ENCODE results near the gene KIAA1328.

KIAA1328 gene

GRCh38 chr18:37248281-37248680 is 419.4 kb downstream of the KIAA1328 start:
- no peak overlapping the region for H3K27ac ChIP-seq (ENCODE audit: low read length)
- peaks cover 4% of the 10 kb centered on the region for H3K4me1 ChIP-seq (ENCODE audit: control insufficient read depth, low read depth, low read length)

GRCh38 chr18:37249171-37249886 is 420.4 kb downstream of the KIAA1328 start:
- no peak overlapping the region for H3K9ac ChIP-seq (ENCODE audit: low read length)
- no peak overlapping the region for H3K27ac ChIP-seq (ENCODE audit: low read length)
- no peaks in the 10 kb centered on the region for H3K36me3 ChIP-seq (ENCODE audit: control insufficient read depth, low read depth, low read length)
- H3K27me3 ChIP-seq (ENCODE audit: control insufficient read depth, insufficient read depth, low read length) = peaks cover 25% of the 10 kb centered on the region
- H3K4me1 ChIP-seq (ENCODE audit: control insufficient read depth, low read depth, low read length) = peaks cover 4% of the 10 kb centered on the region
- H3K4me3 ChIP-seq (ENCODE audit: low read length) = no peak overlapping the region
- no peaks in the 10 kb centered on the region for H3K9me3 ChIP-seq (ENCODE audit: control insufficient read depth, low read depth, low read length)

More at GRCh38 chr18:37248281-37248680, 419.4 kb downstream of the KIAA1328 start:
- Histone ChIP-seq H3K36me3 (ENCODE audit: control insufficient read depth, low read depth, low read length) (no peaks in the 10 kb centered on the region), H3K4me3 (ENCODE audit: low read length) (no peak overlapping the region), H3K27me3 (ENCODE audit: control insufficient read depth, insufficient read depth, low read length) (peaks cover 31% of the 10 kb centered on the region), H3K9ac (ENCODE audit: low read length) (no peak overlapping the region), H3K9me3 (ENCODE audit: control insufficient read depth, low read depth, low read length) (no peaks in the 10 kb centered on the region)

- Histone ChIP-seq H3K4me3 (ENCODE audit: low read length) (no peak overlapping the region), H3K27ac (ENCODE audit: low read length) (no peak overlapping the region), H3K36me3 (ENCODE audit: control insufficient read depth, low read depth, low read length) (no peaks in the 10 kb centered on the region), H3K9ac (ENCODE audit: low read length) (no peak overlapping the region), H3K9me3 (ENCODE audit: control insufficient read depth, low read depth, low read length) (no peaks in the 10 kb centered on the region), H3K27me3 (ENCODE audit: control insufficient read depth, insufficient read depth, low read length) (peaks cover 25% of the 10 kb centered on the region), H3K4me1 (ENCODE audit: control insufficient read depth, low read depth, low read length) (peaks cover 4% of the 10 kb centered on the region)
These were observed 421.1 kb downstream of the KIAA1328 start for GRCh38 chr18:37249895-37250618.

GRCh38 chr18:37251679-37252078 is 422.8 kb downstream of the KIAA1328 start:
- no peak overlapping the region for H3K9ac ChIP-seq (ENCODE audit: low read length)
- no peak overlapping the region for H3K27ac ChIP-seq (ENCODE audit: low read length)
- H3K4me3 ChIP-seq (ENCODE audit: low read length) = no peak overlapping the region
- no peaks in the 10 kb centered on the region for H3K9me3 ChIP-seq (ENCODE audit: control insufficient read depth, low read depth, low read length)
- peaks cover 4% of the 10 kb centered on the region for H3K4me1 ChIP-seq (ENCODE audit: control insufficient read depth, low read depth, low read length)
- H3K27me3 ChIP-seq (ENCODE audit: control insufficient read depth, insufficient read depth, low read length) = peaks cover 35% of the 10 kb centered on the region
- H3K36me3 ChIP-seq (ENCODE audit: control insufficient read depth, low read depth, low read length) = no peaks in the 10 kb centered on the region

GRCh38 chr18:37252342-37252741 is 423.4 kb downstream of the KIAA1328 start:
- H3K4me3 ChIP-seq (ENCODE audit: low read length) = no peak overlapping the region
- H3K27ac ChIP-seq (ENCODE audit: low read length) = no peak overlapping the region
- H3K9me3 ChIP-seq (ENCODE audit: control insufficient read depth, low read depth, low read length) = no peaks in the 10 kb centered on the region
- H3K4me1 ChIP-seq (ENCODE audit: control insufficient read depth, low read depth, low read length) = no peaks in the 10 kb centered on the region
- no peaks in the 10 kb centered on the region for H3K36me3 ChIP-seq (ENCODE audit: control insufficient read depth, low read depth, low read length)
- H3K27me3 ChIP-seq (ENCODE audit: control insufficient read depth, insufficient read depth, low read length) = peaks cover 38% of the 10 kb centered on the region
- no peak overlapping the region for H3K9ac ChIP-seq (ENCODE audit: low read length)

- Histone ChIP-seq H3K27ac (ENCODE audit: low read length) (no peak overlapping the region), H3K36me3 (ENCODE audit: control insufficient read depth, low read depth, low read length) (no peaks in the 10 kb centered on the region), H3K9me3 (ENCODE audit: control insufficient read depth, low read depth, low read length) (no peaks in the 10 kb centered on the region), H3K27me3 (ENCODE audit: control insufficient read depth, insufficient read depth, low read length) (peaks cover 42% of the 10 kb centered on the region), H3K4me1 (ENCODE audit: control insufficient read depth, low read depth, low read length) (no peaks in the 10 kb centered on the region), H3K9ac (ENCODE audit: low read length) (no peak overlapping the region), H3K4me3 (ENCODE audit: low read length) (peak overlapping the region; percentile 60)
These were observed 424.0 kb downstream of the KIAA1328 start for GRCh38 chr18:37252854-37253393.

GRCh38 chr18:37253394-37254235 is 424.7 kb downstream of the KIAA1328 start:
- Histone ChIP-seq H3K27ac (ENCODE audit: low read length) (no peak overlapping the region), H3K4me1 (ENCODE audit: control insufficient read depth, low read depth, low read length) (no peaks in the 10 kb centered on the region), H3K27me3 (ENCODE audit: control insufficient read depth, insufficient read depth, low read length) (peaks cover 42% of the 10 kb centered on the region), H3K9me3 (ENCODE audit: control insufficient read depth, low read depth, low read length) (no peaks in the 10 kb centered on the region), H3K9ac (ENCODE audit: low read length) (no peak overlapping the region), H3K4me3 (ENCODE audit: low read length) (peak overlapping the region; percentile 60), H3K36me3 (ENCODE audit: control insufficient read depth, low read depth, low read length) (no peaks in the 10 kb centered on the region)

GRCh38 chr18:37254236-37254754 is 425.4 kb downstream of the KIAA1328 start:
- H3K9me3 ChIP-seq (ENCODE audit: control insufficient read depth, low read depth, low read length) = no peaks in the 10 kb centered on the region
- H3K27me3 ChIP-seq (ENCODE audit: control insufficient read depth, insufficient read depth, low read length) = peaks cover 42% of the 10 kb centered on the region
- H3K36me3 ChIP-seq (ENCODE audit: control insufficient read depth, low read depth, low read length) = no peaks in the 10 kb centered on the region
- peak overlapping the region; percentile 57 for H3K4me3 ChIP-seq (ENCODE audit: low read length)
- H3K9ac ChIP-seq (ENCODE audit: low read length) = no peak overlapping the region
- H3K27ac ChIP-seq (ENCODE audit: low read length) = no peak overlapping the region
- no peaks in the 10 kb centered on the region for H3K4me1 ChIP-seq (ENCODE audit: control insufficient read depth, low read depth, low read length)

GRCh38 chr18:37254973-37255372 is 426.0 kb downstream of the KIAA1328 start:
- Histone ChIP-seq H3K36me3 (ENCODE audit: control insufficient read depth, low read depth, low read length) (no peaks in the 10 kb centered on the region), H3K4me1 (ENCODE audit: control insufficient read depth, low read depth, low read length) (no peaks in the 10 kb centered on the region), H3K27ac (ENCODE audit: low read length) (no peak overlapping the region), H3K9me3 (ENCODE audit: control insufficient read depth, low read depth, low read length) (no peaks in the 10 kb centered on the region), H3K4me3 (ENCODE audit: low read length) (no peak overlapping the region), H3K27me3 (ENCODE audit: control insufficient read depth, insufficient read depth, low read length) (peaks cover 42% of the 10 kb centered on the region), H3K9ac (ENCODE audit: low read length) (no peak overlapping the region)

GRCh38 chr18:37258131-37258530 is 429.2 kb downstream of the KIAA1328 start:
- no peaks in the 10 kb centered on the region for H3K4me1 ChIP-seq (ENCODE audit: control insufficient read depth, low read depth, low read length)
- H3K9ac ChIP-seq (ENCODE audit: low read length) = no peak overlapping the region
- no peaks in the 10 kb centered on the region for H3K36me3 ChIP-seq (ENCODE audit: control insufficient read depth, low read depth, low read length)
- H3K9me3 ChIP-seq (ENCODE audit: control insufficient read depth, low read depth, low read length) = no peaks in the 10 kb centered on the region
- no peak overlapping the region for H3K27ac ChIP-seq (ENCODE audit: low read length)
- H3K4me3 ChIP-seq (ENCODE audit: low read length) = no peak overlapping the region
- H3K27me3 ChIP-seq (ENCODE audit: control insufficient read depth, insufficient read depth, low read length) = peaks cover 29% of the 10 kb centered on the region

GRCh38 chr18:37258819-37259218 is 429.9 kb downstream of the KIAA1328 start:
- Histone ChIP-seq H3K27me3 (ENCODE audit: control insufficient read depth, insufficient read depth, low read length) (peaks cover 27% of the 10 kb centered on the region), H3K27ac (ENCODE audit: low read length) (no peak overlapping the region), H3K9me3 (ENCODE audit: control insufficient read depth, low read depth, low read length) (no peaks in the 10 kb centered on the region), H3K4me3 (ENCODE audit: low read length) (no peak overlapping the region), H3K36me3 (ENCODE audit: control insufficient read depth, low read depth, low read length) (no peaks in the 10 kb centered on the region), H3K9ac (ENCODE audit: low read length) (no peak overlapping the region), H3K4me1 (ENCODE audit: control insufficient read depth, low read depth, low read length) (no peaks in the 10 kb centered on the region)
